HEK293 (cell line): ENCODE data around the gene HTT.

Experiments
- CTCF ChIA-PET: fragments of 350-600 bp; formaldehyde crosslinking; extraction: SDS; loops from one replicate; lab custom pipeline; 2021; ENCODE audit warnings: antibody characterized with exemption; lab: Yijun Ruan, JAX
- POLR2A ChIA-PET: fragments of 300-600 bp; formaldehyde crosslinking; extraction: SDS; loops from one replicate; lab custom pipeline; 2020; ENCODE audit warnings: antibody characterized with exemption, inconsistent platforms; lab: Yijun Ruan, JAX
- H3K27ac ChIP-seq: fragments of 200-500 bp; sonication (Bioruptor generic); 2 replicates; pipeline ENCODE4 v1.5.1; 2014; ENCODE audit warnings: low read depth, low read length, control low read depth, inconsistent platforms; ENCODE audit errors: extremely low read depth
- H3K36me3 ChIP-seq, 2 experiments: fragments of 200-500 bp in 1 of 2; sonication (Bioruptor generic) in 1 of 2; 1 replicate in 1 of 2; 2 replicates in 1 of 2; pipeline ENCODE4 v1.5.1; 2014 to 2017; ENCODE audit warnings: inconsistent platforms in 2 of 2, low read length in 2 of 2; ENCODE audit not compliant: control insufficient read depth in 2 of 2, insufficient read depth in 1 of 2
- H3K4me1 ChIP-seq: fragments of 200-500 bp; sonication (Bioruptor generic); 2 replicates; pipeline ENCODE4 v1.5.1; 2014; ENCODE audit warnings: mild to moderate bottlenecking, low read length, inconsistent platforms; ENCODE audit not compliant: control insufficient read depth, insufficient read depth
- H3K4me3 ChIP-seq: 2 replicates; pipeline ENCODE4 v1.5.1; 2011; ENCODE audit warnings: low read depth, mild to moderate bottlenecking, control low read depth, low read length, moderate library complexity
- H3K9me3 ChIP-seq: fragments of 200-500 bp; sonication (Bioruptor generic); 2 replicates; pipeline ENCODE4 v1.5.1; 2014; ENCODE audit warnings: low read depth, low read length, inconsistent platforms; ENCODE audit not compliant: control insufficient read depth, insufficient read depth
- HOXC10 ChIP-seq: sonication (generic); formaldehyde crosslinking; IDR thresholded peaks from 2 replicates; pipeline ENCODE4 v1.8.1; 2023; ENCODE audit warnings: mild to moderate bottlenecking, missing genetic modification reagents
- KLF1 ChIP-seq: fragments of 450-650 bp; formaldehyde crosslinking; IDR thresholded peaks from 2 replicates; pipeline ENCODE4 v1.5.1; 2016; ENCODE audit warnings: missing biosample characterization, missing genetic modification characterization
- PRDM10 ChIP-seq: fragments of 450-650 bp; formaldehyde crosslinking; IDR thresholded peaks from 2 replicates; pipeline ENCODE4 v1.5.1; 2016; ENCODE audit warnings: missing biosample characterization, missing genetic modification characterization
- PRDM6 ChIP-seq: fragments of 450-650 bp; formaldehyde crosslinking; IDR thresholded peaks from 2 replicates; pipeline ENCODE4 v1.5.1; 2017; ENCODE audit warnings: missing biosample characterization, missing genetic modification characterization
- REPIN1 ChIP-seq: fragments of 450-650 bp; formaldehyde crosslinking; IDR thresholded peaks from 2 replicates; pipeline ENCODE4 v1.5.1; 2017; ENCODE audit warnings: missing biosample characterization, missing genetic modification characterization, low read depth
- ZBTB1 ChIP-seq: fragments of 450-650 bp; formaldehyde crosslinking; IDR thresholded peaks from 2 replicates; pipeline ENCODE4 v1.5.1; 2016; ENCODE audit warnings: missing biosample characterization, missing genetic modification characterization
- ZBTB21 ChIP-seq: fragments of 450-650 bp; formaldehyde crosslinking; IDR thresholded peaks from 2 replicates; pipeline ENCODE4 v1.5.1; 2017; ENCODE audit warnings: missing biosample characterization, missing genetic modification characterization
- ZFP3 ChIP-seq: fragments of 450-650 bp; formaldehyde crosslinking; IDR thresholded peaks from 2 replicates; pipeline ENCODE4 v1.5.1; 2016; ENCODE audit warnings: low read depth, missing biosample characterization, missing genetic modification characterization
- ZNF114 ChIP-seq: fragments of 450-650 bp; formaldehyde crosslinking; IDR thresholded peaks from 2 replicates; pipeline ENCODE4 v1.5.0; 2017; ENCODE audit warnings: missing biosample characterization, missing genetic modification characterization
- ZNF169 ChIP-seq: fragments of 450-650 bp; formaldehyde crosslinking; IDR thresholded peaks from 2 replicates; pipeline ENCODE4 v1.5.1; 2016; ENCODE audit warnings: missing biosample characterization, missing genetic modification characterization
- ZNF18 ChIP-seq: fragments of 450-650 bp; formaldehyde crosslinking; IDR thresholded peaks from 2 replicates; pipeline ENCODE4 v1.5.1; 2016; ENCODE audit warnings: missing biosample characterization, missing genetic modification characterization
- ZNF292 ChIP-seq: fragments of 450-650 bp; formaldehyde crosslinking; IDR thresholded peaks from 2 replicates; pipeline ENCODE4 v1.5.1; 2016; ENCODE audit warnings: low read depth, missing biosample characterization, missing genetic modification characterization, borderline replicate concordance
- ZNF354C ChIP-seq: fragments of 450-650 bp; formaldehyde crosslinking; IDR thresholded peaks from 2 replicates; pipeline ENCODE4 v1.5.1; 2016; ENCODE audit warnings: missing biosample characterization, missing genetic modification characterization, low read depth, borderline replicate concordance
- ZNF362 ChIP-seq: fragments of 450-650 bp; formaldehyde crosslinking; IDR thresholded peaks from 2 replicates; pipeline ENCODE4 v1.5.1; 2016; ENCODE audit warnings: missing biosample characterization, missing genetic modification characterization
- ZNF473 ChIP-seq: fragments of 450-650 bp; formaldehyde crosslinking; IDR thresholded peaks from 2 replicates; pipeline ENCODE4 v1.5.1; 2017; ENCODE audit warnings: missing biosample characterization, missing genetic modification characterization
- ZNF529 ChIP-seq: fragments of 450-650 bp; formaldehyde crosslinking; IDR thresholded peaks from 2 replicates; pipeline ENCODE4 v1.5.1; 2017; ENCODE audit warnings: missing genetic modification characterization, missing biosample characterization; ENCODE audit not compliant: insufficient replicate concordance
- ZNF558 ChIP-seq: fragments of 450-650 bp; formaldehyde crosslinking; IDR thresholded peaks from 2 replicates; pipeline ENCODE4 v1.5.1; 2016; ENCODE audit warnings: missing biosample characterization, missing genetic modification characterization
- ZNF629 ChIP-seq: fragments of 450-650 bp; formaldehyde crosslinking; IDR thresholded peaks from 2 replicates; pipeline ENCODE4 v1.5.1; 2017; ENCODE audit warnings: missing biosample characterization, missing genetic modification characterization
- ZNF747 ChIP-seq: fragments of 450-650 bp; formaldehyde crosslinking; IDR thresholded peaks from 2 replicates; pipeline ENCODE4 v1.5.1; 2016; ENCODE audit warnings: missing biosample characterization, missing genetic modification characterization
- ZNF768 ChIP-seq: fragments of 450-650 bp; formaldehyde crosslinking; IDR thresholded peaks from 2 replicates; pipeline ENCODE4 v1.5.1; 2018; ENCODE audit warnings: missing biosample characterization, mild to moderate bottlenecking, missing genetic modification characterization
- ZNF776 ChIP-seq: fragments of 450-650 bp; formaldehyde crosslinking; IDR thresholded peaks from 2 replicates; pipeline ENCODE4 v1.5.0; 2017; ENCODE audit warnings: missing biosample characterization, missing genetic modification characterization, borderline replicate concordance
- ZNF777 ChIP-seq: fragments of 450-650 bp; formaldehyde crosslinking; IDR thresholded peaks from 2 replicates; pipeline ENCODE4 v1.5.1; 2017; ENCODE audit warnings: missing biosample characterization, missing genetic modification characterization, borderline replicate concordance

Gene HTT

GRCh38 chr4:3237712-3238560 lies 163.5 kb downstream of the HTT start:
- Histone ChIP-seq H3K27ac (no peak overlapping the region), H3K36me3 (peaks cover 0 to 85% of the 10 kb centered on the region in 2 experiments; a peak in 1 of 3 replicates), H3K4me1 (no peaks in the 10 kb centered on the region), H3K4me3 (no peak overlapping the region), H3K9me3 (no peaks in the 10 kb centered on the region)
- TF ChIP-seq ZNF777 (tag by site-specific recombination) (no peak), ZNF473 (tag by site-specific recombination) (no peak), REPIN1 (tag by site-specific recombination) (no peak), HOXC10 (no peak), ZNF169 (tag by site-specific recombination) (no peak), ZNF292 (tag by site-specific recombination) (no peak), ZBTB21 (tag by site-specific recombination) (no peak), ZNF768 (no peak), ZNF629 (tag by site-specific recombination) (no peak), ZNF354C (no peak), ZNF747 (tag by site-specific recombination) (no peak), ZNF18 (tag by site-specific recombination) (no peak), KLF1 (tag by site-specific recombination) (no peak), ZNF114 (tag by site-specific recombination) (no peak), ZNF776 (tag by site-specific recombination) (no peak), PRDM10 (tag by site-specific recombination) (no peak), ZNF558 (tag by site-specific recombination) (no peak), ZBTB1 (tag by site-specific recombination) (no peak), ZNF529 (tag by site-specific recombination) (no peak), ZFP3 (tag by site-specific recombination) (no peak)
- POLR2A ChIA-PET: no interaction called here
- CTCF ChIA-PET: no interaction called here

- no peak overlapping the region for H3K4me3 ChIP-seq
- H3K36me3 ChIP-seq: peaks cover 0 to 84% of the 10 kb centered on the region in 2 experiments; a peak in 1 of 3 replicates
- ChIA-PET CTCF (no interaction called here), POLR2A (no interaction called here)
- no peak overlapping the region for H3K27ac ChIP-seq
- no peaks in the 10 kb centered on the region for H3K9me3 ChIP-seq
- H3K4me1 ChIP-seq: no peaks in the 10 kb centered on the region
- TF ChIP-seq ZNF362 (tag by site-specific recombination) (no peak), PRDM6 (tag by site-specific recombination) (no peak)
Observed at GRCh38 chr4:3238721-3239120, 164.2 kb downstream of the HTT start.
